HFF-Myc (cell line): Measurements from ENCODE around the gene TXNDC11.

Experiments
- DNase-seq: peaks from one replicate; pipeline ENCODE4 v3.0.0-alpha.2; 2011; ENCODE audit warnings: low read depth; ENCODE audit errors: extremely low read depth
- H3K4me3 ChIP-seq: replicated peaks from 2 replicates; pipeline ENCODE4 v1.5.1; 2011; ENCODE audit warnings: low read depth, mild to moderate bottlenecking, control low read depth, low read length
- CTCF ChIP-seq: IDR thresholded peaks from 2 replicates; pipeline ENCODE4 v1.5.1; 2012; ENCODE audit warnings: mild to moderate bottlenecking, low read depth, low read length, control low read depth; ENCODE audit errors: missing control alignments

Gene TXNDC11

GRCh38 chr16:11722468-11722808 is 20.2 kb downstream of the TXNDC11 start:
- no peak for DNase-seq
- TF ChIP-seq CTCF = no peak
- no peak overlapping the region for H3K4me3 ChIP-seq

GRCh38 chr16:11721781-11722467 is 20.7 kb downstream of the TXNDC11 start:
- no peak for DNase-seq
- no peak for TF ChIP-seq CTCF
- no peak overlapping the region for H3K4me3 ChIP-seq

- H3K4me3 ChIP-seq = no peak overlapping the region
- no peak for TF ChIP-seq CTCF
- DNase-seq = no peak
These were observed 22.9 kb downstream of the TXNDC11 start for GRCh38 chr16:11719762-11720161.

GRCh38 chr16:11719171-11719570 is 23.5 kb downstream of the TXNDC11 start:
- no peak for DNase-seq
- no peak for TF ChIP-seq CTCF
- H3K4me3 ChIP-seq = no peak overlapping the region

GRCh38 chr16:11717811-11718210 is 24.8 kb downstream of the TXNDC11 start:
- no peak overlapping the region for H3K4me3 ChIP-seq
- no peak for TF ChIP-seq CTCF
- DNase-seq = no peak

- no peak for TF ChIP-seq CTCF
- H3K4me3 ChIP-seq = no peak overlapping the region
- DNase-seq = no peak
These were observed 26.3 kb downstream of the TXNDC11 start for GRCh38 chr16:11716336-11716735.
